ENCODE data around the gene SCAI.
"Not testable (repeated sequence)": the region's sequence is repeated elsewhere in the genome, so short reads cannot be mapped to it uniquely, and the experiment has no call there.

DNA sequence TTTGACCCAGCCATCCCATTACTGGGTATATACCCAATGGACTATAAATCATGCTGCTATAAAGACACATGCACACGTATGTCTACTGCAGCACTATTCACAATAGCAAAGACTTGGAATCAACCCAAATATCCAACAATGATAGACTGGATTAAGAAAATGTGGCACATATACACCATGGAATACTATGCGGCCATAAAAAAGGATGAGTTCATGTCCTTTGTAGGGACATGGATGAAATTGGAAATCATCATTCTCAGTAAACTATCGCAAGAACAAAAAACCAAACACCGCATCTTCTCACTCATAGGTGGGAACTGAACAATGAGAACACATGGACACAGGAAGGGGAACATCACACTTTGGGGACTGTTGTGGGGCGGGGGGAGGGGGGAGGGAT lies 127.7 kb downstream of the SCAI start:
- TF ChIP-seq, protein P1, sequence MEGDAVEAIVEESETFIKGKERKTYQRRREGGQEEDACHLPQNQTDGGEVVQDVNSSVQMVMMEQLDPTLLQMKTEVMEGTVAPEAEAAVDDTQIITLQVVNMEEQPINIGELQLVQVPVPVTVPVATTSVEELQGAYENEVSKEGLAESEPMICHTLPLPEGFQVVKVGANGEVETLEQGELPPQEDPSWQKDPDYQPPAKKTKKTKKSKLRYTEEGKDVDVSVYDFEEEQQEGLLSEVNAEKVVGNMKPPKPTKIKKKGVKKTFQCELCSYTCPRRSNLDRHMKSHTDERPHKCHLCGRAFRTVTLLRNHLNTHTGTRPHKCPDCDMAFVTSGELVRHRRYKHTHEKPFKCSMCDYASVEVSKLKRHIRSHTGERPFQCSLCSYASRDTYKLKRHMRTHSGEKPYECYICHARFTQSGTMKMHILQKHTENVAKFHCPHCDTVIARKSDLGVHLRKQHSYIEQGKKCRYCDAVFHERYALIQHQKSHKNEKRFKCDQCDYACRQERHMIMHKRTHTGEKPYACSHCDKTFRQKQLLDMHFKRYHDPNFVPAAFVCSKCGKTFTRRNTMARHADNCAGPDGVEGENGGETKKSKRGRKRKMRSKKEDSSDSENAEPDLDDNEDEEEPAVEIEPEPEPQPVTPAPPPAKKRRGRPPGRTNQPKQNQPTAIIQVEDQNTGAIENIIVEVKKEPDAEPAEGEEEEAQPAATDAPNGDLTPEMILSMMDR (IDR thresholded peaks at IDR 0.05): not testable (repeated sequence)
- not testable (repeated sequence) for TF ChIP-seq POLR2A (IDR thresholded peaks at IDR 0.05)

Data from thyroid gland (tissue), 4 donors.